Bronchial epithelial cell (primary cell): Measurements from ENCODE around the gene FANCE. TPM values are rescaled to one million over a fixed set of nuclear protein-coding genes. Genes with fewer than 3 reads are reported as not detected.

Experiments used
- DNase-seq: peaks from one replicate; pipeline ENCODE4 v3.0.0-alpha.2; 2010; ENCODE audit warnings: low read depth
- FAIRE-seq: peaks from 2 replicates; lab custom pipeline; 2011; peaks lifted over from hg19 to GRCh38; lab: Jason Lieb, UNC
- H3K27me3 ChIP-seq: 2 replicates; pipeline ENCODE4 v1.5.1; 2011; ENCODE audit warnings: low read length; ENCODE audit not compliant: control insufficient read depth, insufficient read depth
- H3K36me3 ChIP-seq: 2 replicates; pipeline ENCODE4 v1.5.1; 2011; ENCODE audit warnings: low read length; ENCODE audit not compliant: control insufficient read depth, insufficient read depth
- H3K4me3 ChIP-seq: 2 replicates; pipeline ENCODE4 v1.5.1; 2011; ENCODE audit warnings: mild to moderate bottlenecking, low read depth, low read length, control low read depth
- total RNA-seq: library from RNA; depleted of rRNA; stranded (reverse); fragments of >200 nt; gene quantifications from 2 replicates; pipeline ENCODE4 v1.2.1, GENCODE V29; 2014
- TF ChIP-seq, protein P1 (sequence below): IDR thresholded peaks from 2 replicates; pipeline ENCODE4 v1.5.1; 2011; ENCODE audit warnings: mild to moderate bottlenecking, moderate library complexity, low read length, control low read depth, inconsistent platforms; ENCODE audit not compliant: insufficient read depth, severe bottlenecking

FANCE gene
- total RNA-seq, 1 donor from 2014 or later, result 46.3 TPM

- FAIRE-seq (no peak), DNase-seq (no peak)
- H3K27me3 ChIP-seq, result no peaks in the 10 kb centered on the region
- H3K4me3 ChIP-seq, result no peak overlapping the region
- H3K36me3 ChIP-seq, result peaks cover 17% of the 10 kb centered on the region
- TF ChIP-seq, protein P1, sequence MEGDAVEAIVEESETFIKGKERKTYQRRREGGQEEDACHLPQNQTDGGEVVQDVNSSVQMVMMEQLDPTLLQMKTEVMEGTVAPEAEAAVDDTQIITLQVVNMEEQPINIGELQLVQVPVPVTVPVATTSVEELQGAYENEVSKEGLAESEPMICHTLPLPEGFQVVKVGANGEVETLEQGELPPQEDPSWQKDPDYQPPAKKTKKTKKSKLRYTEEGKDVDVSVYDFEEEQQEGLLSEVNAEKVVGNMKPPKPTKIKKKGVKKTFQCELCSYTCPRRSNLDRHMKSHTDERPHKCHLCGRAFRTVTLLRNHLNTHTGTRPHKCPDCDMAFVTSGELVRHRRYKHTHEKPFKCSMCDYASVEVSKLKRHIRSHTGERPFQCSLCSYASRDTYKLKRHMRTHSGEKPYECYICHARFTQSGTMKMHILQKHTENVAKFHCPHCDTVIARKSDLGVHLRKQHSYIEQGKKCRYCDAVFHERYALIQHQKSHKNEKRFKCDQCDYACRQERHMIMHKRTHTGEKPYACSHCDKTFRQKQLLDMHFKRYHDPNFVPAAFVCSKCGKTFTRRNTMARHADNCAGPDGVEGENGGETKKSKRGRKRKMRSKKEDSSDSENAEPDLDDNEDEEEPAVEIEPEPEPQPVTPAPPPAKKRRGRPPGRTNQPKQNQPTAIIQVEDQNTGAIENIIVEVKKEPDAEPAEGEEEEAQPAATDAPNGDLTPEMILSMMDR, result no peak
These were observed 42.0 kb upstream of the FANCE start for GRCh38 chr6:35410131-35410530.

GRCh38 chr6:35411066-35411465, 41.1 kb upstream of the FANCE start:
- Histone ChIP-seq H3K36me3 (peaks cover 20% of the 10 kb centered on the region), H3K4me3 (no peak overlapping the region), H3K27me3 (no peaks in the 10 kb centered on the region)
- FAIRE-seq, result no peak
- DNase-seq, result no peak
- TF ChIP-seq, protein P1, result no peak

- FAIRE-seq (no peak), DNase-seq (no peak)
- Histone ChIP-seq H3K4me3 (no peak overlapping the region), H3K27me3 (no peaks in the 10 kb centered on the region), H3K36me3 (peaks cover 22% of the 10 kb centered on the region)
- TF ChIP-seq, protein P1, result no peak
These were observed 40.0 kb upstream of the FANCE start for GRCh38 chr6:35412102-35412501.

DNA sequence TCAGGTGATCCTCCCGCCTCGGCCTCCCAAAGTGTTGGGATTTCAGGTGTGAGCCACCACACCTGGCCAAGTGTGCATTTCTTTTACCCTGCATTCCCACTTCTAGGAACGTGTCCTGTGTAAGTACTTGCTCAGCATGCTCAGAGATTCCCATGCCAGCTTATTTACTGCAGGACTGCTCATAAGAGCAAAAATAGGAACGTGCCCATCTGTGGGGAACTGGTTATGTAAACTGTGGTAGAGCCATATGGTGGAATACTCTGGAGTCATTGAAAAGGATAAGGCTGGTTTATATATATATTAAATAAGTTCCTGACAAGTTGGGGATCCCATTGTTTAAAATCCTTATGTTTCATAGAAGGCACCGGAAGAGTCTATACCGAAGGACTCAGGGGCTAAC, 38.2 kb upstream of the FANCE start:
- FAIRE-seq, result no peak
- peaks cover 23% of the 10 kb centered on the region for H3K36me3 ChIP-seq
- no peak for DNase-seq
- no peak overlapping the region for H3K4me3 ChIP-seq
- TF ChIP-seq, protein P1, result no peak
- H3K27me3 ChIP-seq, result no peaks in the 10 kb centered on the region

DNA sequence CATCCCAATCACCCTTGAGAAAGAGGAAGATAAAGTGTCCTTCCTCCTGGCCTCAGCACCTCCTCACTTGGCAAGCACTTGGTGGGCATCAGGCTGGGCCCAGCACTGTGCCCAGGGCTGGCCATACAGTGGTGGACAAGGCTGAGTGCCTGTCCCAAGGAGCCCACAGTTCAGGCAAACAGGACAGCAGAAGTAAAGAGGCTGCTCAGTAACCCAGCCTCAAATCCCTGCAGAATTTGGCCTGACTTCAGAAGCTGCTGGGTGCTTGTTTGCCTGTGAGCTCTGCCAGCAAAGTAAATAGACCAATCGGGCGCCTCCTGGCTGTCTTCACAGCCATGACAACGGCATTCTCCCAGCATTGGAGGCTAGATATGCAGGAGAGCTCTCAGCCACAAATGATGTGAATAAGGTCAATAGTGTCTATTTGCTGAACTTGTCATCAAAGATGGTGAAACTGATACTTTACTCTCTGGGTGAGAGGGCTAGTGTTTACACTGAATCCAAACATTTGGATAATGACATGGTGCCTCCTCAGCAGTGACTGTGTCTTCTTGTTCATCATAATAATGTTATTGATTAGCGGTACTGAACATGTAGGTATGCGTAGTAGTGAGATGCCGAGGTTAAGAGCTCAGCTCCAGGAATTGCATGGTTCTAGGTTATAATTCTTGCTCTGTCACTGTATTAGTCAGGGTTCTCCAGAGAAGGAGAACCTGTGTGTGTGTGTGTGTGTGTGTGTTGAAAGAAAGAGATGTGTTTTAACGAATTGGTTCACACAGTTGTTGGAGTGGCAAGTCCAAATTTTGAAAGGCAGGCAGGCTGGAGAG, 36.9 kb upstream of the FANCE start:
- DNase-seq (peak; percentile 71), FAIRE-seq (no peak)
- TF ChIP-seq, protein P1, result peak; percentile 80
- no peak overlapping the region for H3K4me3 ChIP-seq
- no peaks in the 10 kb centered on the region for H3K27me3 ChIP-seq
- peaks cover 31% of the 10 kb centered on the region for H3K36me3 ChIP-seq
